GM19324 (cell line): Measurements from ENCODE around the gene ZNF484.
A peak's percentile ranks its signal among the peaks of the same experiment; 100 is the strongest.
"Not testable (repeated sequence)": the region's sequence is repeated elsewhere in the genome, so short reads cannot be mapped to it uniquely, and the experiment has no call there.

Experiments
- ATAC-seq: cut with Tn5 transposase; IDR thresholded peaks from one replicate; pipeline ENCODE4 v1.9.1; 2021; ENCODE audit warnings: mild to moderate bottlenecking, moderate library complexity; ENCODE audit not compliant: unreplicated experiment, low FRiP score

ZNF484 gene

GRCh38 chr9:92877531-92878430, at the start of gene ZNF484:
ZNF484 (minus strand) TSS chr9:92878038; CDS start chr9:92875029, 3,009 bp downstream.
- peak; percentile 99 for ATAC-seq

GRCh38 chr9:92920437-92920836, 42.6 kb upstream of the ZNF484 start:
- ATAC-seq, result no peak

GRCh38 chr9:92917176-92917800, 39.5 kb upstream of the ZNF484 start:
- no peak for ATAC-seq

- ATAC-seq, result no peak
Observed at GRCh38 chr9:92911511-92912475, 34.0 kb upstream of the ZNF484 start.

GRCh38 chr9:92905137-92905536, 27.3 kb upstream of the ZNF484 start:
- not testable (repeated sequence) for ATAC-seq

GRCh38 chr9:92897323-92897722, 19.5 kb upstream of the ZNF484 start:
- no peak for ATAC-seq

GRCh38 chr9:92895812-92896436, 18.1 kb upstream of the ZNF484 start:
- ATAC-seq, result no peak

GRCh38 chr9:92894711-92895362, 17.0 kb upstream of the ZNF484 start:
- no peak for ATAC-seq

GRCh38 chr9:92893916-92894610, 16.2 kb upstream of the ZNF484 start:
- ATAC-seq, result not testable (repeated sequence)

- ATAC-seq, result not testable (repeated sequence)
Observed at GRCh38 chr9:92892276-92892675, 14.4 kb upstream of the ZNF484 start.

- ATAC-seq, result no peak
Observed at GRCh38 chr9:92890761-92891160, 12.9 kb upstream of the ZNF484 start.

- no peak for ATAC-seq
Observed at GRCh38 chr9:92887880-92888338, 10.1 kb upstream of the ZNF484 start.

- ATAC-seq, result not testable (repeated sequence)
Observed at GRCh38 chr9:92886846-92887610, 9.2 kb upstream of the ZNF484 start.

GRCh38 chr9:92883666-92884405, 6.0 kb upstream of the ZNF484 start:
- not testable (repeated sequence) for ATAC-seq

- no peak for ATAC-seq
Observed at GRCh38 chr9:92882276-92882675, 4.4 kb upstream of the ZNF484 start.

- no peak for ATAC-seq
Observed at GRCh38 chr9:92875373-92875772, 2.5 kb downstream of the ZNF484 start.

GRCh38 chr9:92870289-92870688, 7.5 kb downstream of the ZNF484 start:
- ATAC-seq, result no peak
